H1 (cell line): ENCODE results near the gene C22orf39. TPM values are rescaled to one million over a fixed set of nuclear protein-coding genes. Genes with fewer than 3 reads are reported as not detected.

ENCODE experiments used
- CTCF ChIA-PET: fragments of 300-600 bp; sonication (Branson Sonifier 250); formaldehyde crosslinking; loops from one replicate; lab custom pipeline; 2021; ENCODE audit not compliant: partially characterized antibody; lab: Charles Lee
- POLR2A ChIA-PET: fragments of 300-600 bp; sonication (Branson Sonifier 250); formaldehyde crosslinking; loops from one replicate; lab custom pipeline; 2021; ENCODE audit warnings: inconsistent platforms; ENCODE audit not compliant: partially characterized antibody; lab: Charles Lee
- DNase-seq, 2 experiments: peaks; one replicate each; pipeline versions ENCODE4 v3.0.0 to v3.0.0-alpha.2; 2010 to 2022; ENCODE audit warnings: low spot score in 2 of 2, low read depth in 1 of 2, mixed read lengths in 1 of 2
- FAIRE-seq: peaks from 2 replicates; lab custom pipeline; 2011; peaks lifted over from hg19 to GRCh38; lab: Jason Lieb, UNC
- H2AFZ ChIP-seq: 2 replicates; pipeline ENCODE4 v1.8.1; 2012; ENCODE audit warnings: low read length, inconsistent platforms
- H2AK5ac ChIP-seq: 2 replicates; pipeline ENCODE4 v1.6.1; 2013; ENCODE audit warnings: low read depth, low read length
- H2BK120ac ChIP-seq: replicated peaks from 2 replicates; pipeline ENCODE3; 2013; ENCODE audit warnings: low read depth, low read length, inconsistent platforms
- H2BK12ac ChIP-seq: 2 replicates; pipeline ENCODE4 v1.6.1; 2013; ENCODE audit warnings: low read depth, low read length
- H2BK15ac ChIP-seq: 2 replicates; pipeline ENCODE4 v1.6.1; 2013; ENCODE audit warnings: low read length
- H2BK20ac ChIP-seq: 2 replicates; pipeline ENCODE4 v1.6.1; 2013; ENCODE audit warnings: low read length
- H2BK5ac ChIP-seq: 2 replicates; pipeline ENCODE4 v1.6.1; 2013; ENCODE audit warnings: low read depth, low read length
- H3K14ac ChIP-seq: 2 replicates; pipeline ENCODE4 v1.6.1; 2013; ENCODE audit warnings: inconsistent platforms; ENCODE audit not compliant: insufficient read length
- H3K18ac ChIP-seq: 2 replicates; pipeline ENCODE4 v1.6.1; 2013; ENCODE audit warnings: low read length; ENCODE audit errors: extremely low read depth
- H3K23ac ChIP-seq: 2 replicates; pipeline ENCODE4 v1.6.1; 2013; ENCODE audit warnings: inconsistent platforms; ENCODE audit not compliant: insufficient read length
- H3K23me2 ChIP-seq: 2 replicates; pipeline ENCODE4 v1.6.1; 2013; ENCODE audit warnings: low read depth, low read length
- H3K27ac ChIP-seq: 2 replicates; pipeline ENCODE4 v1.6.1; 2011; ENCODE audit warnings: low read depth, low read length, inconsistent platforms
- H3K27me3 ChIP-seq, 4 experiments: replicated peaks in 1 of 4; 1 replicate in 1 of 4; 2 replicates in 3 of 4; pipeline versions ENCODE4 v1.6.1 to v1.8.1; 2011 to 2013; ENCODE audit warnings: low read length in 3 of 4, mild to moderate bottlenecking in 3 of 4, inconsistent platforms in 2 of 4, mixed read lengths in 2 of 4, moderate library complexity in 1 of 4; ENCODE audit not compliant: control insufficient read depth in 3 of 4, insufficient read depth in 3 of 4; ENCODE audit errors: extremely low read depth in 1 of 4
- H3K36me3 ChIP-seq, 4 experiments: 2 replicates each; pipeline versions ENCODE4 v1.6.1 to v1.8.1; 2011 to 2013; ENCODE audit warnings: mild to moderate bottlenecking in 4 of 4, low read length in 3 of 4, moderate library complexity in 2 of 4, control low read depth in 1 of 4, inconsistent platforms in 1 of 4; ENCODE audit not compliant: insufficient read depth in 4 of 4, control insufficient read depth in 2 of 4
- H3K4ac ChIP-seq: replicated peaks from 2 replicates; pipeline ENCODE3; 2013; ENCODE audit warnings: low read length, low read depth, mixed read lengths, inconsistent platforms; ENCODE audit not compliant: insufficient read length
- H3K4me1 ChIP-seq, 4 experiments: replicated peaks in 1 of 4; 1 replicate in 1 of 4; 2 replicates in 3 of 4; pipeline versions ENCODE4 v1.6.1 to v1.8.1; 2011 to 2013; ENCODE audit warnings: low read length in 3 of 4, inconsistent platforms in 2 of 4, mixed read lengths in 1 of 4; ENCODE audit not compliant: insufficient read depth in 4 of 4, control insufficient read depth in 3 of 4
- H3K4me2 ChIP-seq, 2 experiments: 2 replicates each; pipeline versions ENCODE4 v1.6.1 to v1.8.1; 2011 to 2013; ENCODE audit warnings: low read depth in 2 of 2, low read length in 2 of 2, control low read depth in 1 of 2, inconsistent platforms in 1 of 2, mild to moderate bottlenecking in 1 of 2; ENCODE audit not compliant: insufficient read depth in 1 of 2
- H3K4me3 ChIP-seq, 4 experiments: fragments of 200-600, 300-600 bp in 1 of 4; sonication (generic), shearing (Covaris generic), sonication (Bioruptor Twin) in 1 of 4; 2 replicates each; pipeline versions ENCODE4 v1.5.1 to v1.8.1; 2011 to 2016; ENCODE audit warnings: low read length in 4 of 4, low read depth in 3 of 4, control low read depth in 2 of 4, inconsistent platforms in 2 of 4, mild to moderate bottlenecking in 2 of 4, mixed read lengths in 1 of 4, moderate library complexity in 1 of 4; ENCODE audit not compliant: insufficient read depth in 2 of 4; ENCODE audit errors: extremely low read depth in 1 of 4
- H3K56ac ChIP-seq: replicated peaks from 2 replicates; pipeline ENCODE3; 2013; ENCODE audit warnings: low read depth, mild to moderate bottlenecking, mixed read lengths, low read length, inconsistent platforms; ENCODE audit not compliant: insufficient read length
- H3K79me1 ChIP-seq: 2 replicates; pipeline ENCODE4 v1.6.1; 2013; ENCODE audit warnings: low read depth, low read length, control low read depth
- H3K79me2 ChIP-seq, 2 experiments: 2 replicates each; pipeline versions ENCODE4 v1.6.1 to v1.8.1; 2012 to 2013; ENCODE audit warnings: low read length in 2 of 2, mild to moderate bottlenecking in 2 of 2, inconsistent platforms in 1 of 2; ENCODE audit not compliant: insufficient read depth in 2 of 2, control insufficient read depth in 1 of 2
- H3K9ac ChIP-seq, 4 experiments: replicated peaks in 1 of 4; 1 replicate in 1 of 4; 2 replicates in 3 of 4; pipeline versions ENCODE4 v1.6.1 to v1.8.1; 2011 to 2013; ENCODE audit warnings: low read depth in 3 of 4, low read length in 3 of 4, control low read depth in 2 of 4, mild to moderate bottlenecking in 2 of 4, moderate library complexity in 2 of 4, inconsistent platforms in 1 of 4; ENCODE audit errors: extremely low read depth in 1 of 4
- H3K9me3 ChIP-seq, 2 experiments: 2 replicates each; pipeline versions ENCODE4 v1.6.1 to v1.8.1; 2012 to 2013; ENCODE audit warnings: mild to moderate bottlenecking in 2 of 2, moderate library complexity in 2 of 2, control low read depth in 1 of 2, inconsistent platforms in 1 of 2, low read depth in 1 of 2, low read length in 1 of 2, mixed read lengths in 1 of 2; ENCODE audit not compliant: insufficient read depth in 2 of 2
- H4K20me1 ChIP-seq, 2 experiments: replicated peaks in 1 of 2; 2 replicates each; pipeline versions ENCODE3 to v1.8.1; 2011 to 2013; ENCODE audit warnings: inconsistent platforms in 2 of 2, low read length in 2 of 2, mild to moderate bottlenecking in 1 of 2; ENCODE audit not compliant: insufficient read depth in 2 of 2, control insufficient read depth in 1 of 2
- H4K5ac ChIP-seq: 2 replicates; pipeline ENCODE4 v1.6.1; 2013; ENCODE audit warnings: low read length, low read depth, mixed read lengths, inconsistent platforms; ENCODE audit not compliant: insufficient read length
- H4K8ac ChIP-seq: 2 replicates; pipeline ENCODE4 v1.8.0; 2013; ENCODE audit warnings: mild to moderate bottlenecking, moderate library complexity, low read length, inconsistent platforms; ENCODE audit not compliant: insufficient read depth; ENCODE audit errors: extremely low read depth
- H4K91ac ChIP-seq: replicated peaks from 2 replicates; pipeline ENCODE3; 2013; ENCODE audit warnings: low read length, mixed read lengths, inconsistent platforms; ENCODE audit not compliant: insufficient read length
- BACH1 ChIP-seq: IDR thresholded peaks from 2 replicates; pipeline ENCODE4 v1.6.1; 2012; ENCODE audit warnings: low read length, improper control_type of control experiment
- E2F6 ChIP-seq: IDR thresholded peaks from 2 replicates; pipeline ENCODE4 v1.6.1; 2012; ENCODE audit warnings: inconsistent platforms
- GABPA ChIP-seq: IDR thresholded peaks from 2 replicates; pipeline ENCODE4 v1.6.1; 2011; ENCODE audit warnings: mild to moderate bottlenecking, low read length, moderate library complexity, borderline replicate concordance; ENCODE audit not compliant: insufficient read depth
- GTF2F1 ChIP-seq: IDR thresholded peaks from 2 replicates; pipeline ENCODE4 v1.6.1; 2012; ENCODE audit warnings: low read depth, low read length, improper control_type of control experiment, borderline replicate concordance
- HDAC2 ChIP-seq, 2 experiments: fragments of 300-600 bp in 1 of 2; sonication (generic) in 1 of 2; IDR thresholded peaks; 2 replicates each; pipeline ENCODE4 v1.6.1; 2011 to 2012; ENCODE audit warnings: low read depth in 2 of 2, low read length in 2 of 2, mild to moderate bottlenecking in 2 of 2, moderate library complexity in 2 of 2, borderline replicate concordance in 1 of 2, inconsistent platforms in 1 of 2
- KDM4A ChIP-seq: IDR thresholded peaks from one replicate; pipeline ENCODE4 v1.7.1; 2012; ENCODE audit warnings: low read depth, mild to moderate bottlenecking, moderate library complexity, low read length, inconsistent platforms; ENCODE audit not compliant: severe bottlenecking
- POLR2AphosphoS5 ChIP-seq: IDR thresholded peaks from 2 replicates; pipeline ENCODE4 v1.6.1; 2011; ENCODE audit warnings: low read depth, low read length
- RBBP5 ChIP-seq: IDR thresholded peaks from 2 replicates; pipeline ENCODE4 v1.7.1; 2012; ENCODE audit warnings: low read depth, mild to moderate bottlenecking, inconsistent platforms, low read length, moderate library complexity, borderline replicate concordance
- RFX5 ChIP-seq: IDR thresholded peaks from 2 replicates; pipeline ENCODE4 v1.6.1; 2011; ENCODE audit warnings: low read depth, low read length, improper control_type of control experiment, borderline replicate concordance
- SIX5 ChIP-seq: IDR thresholded peaks from 2 replicates; pipeline ENCODE4 v1.6.1; 2011; ENCODE audit warnings: mild to moderate bottlenecking, low read depth, low read length
- TEAD4 ChIP-seq: IDR thresholded peaks from 2 replicates; pipeline ENCODE4 v1.6.1; 2012; ENCODE audit warnings: low read depth, low read length, inconsistent platforms, mixed read lengths
- WGBS, 2 experiments: shearing (Covaris generic) in 1 of 2; methylation state at CpG; one replicate each; pipeline versions ENCODE4 v1.1.6 to v1.1.7; 2013 to 2015; ENCODE audit warnings: low lambda C conversion rate in 2 of 2, mixed read lengths in 2 of 2, inconsistent platforms in 1 of 2, low coverage in 1 of 2, missing lambda C conversion rate in 1 of 2; ENCODE audit not compliant: insufficient replicate concordance in 2 of 2, insufficient coverage in 1 of 2, insufficient read length in 1 of 2; ENCODE audit errors: extremely low coverage in 1 of 2, missing lambda C conversion rate in 1 of 2; 5-methylcytosine and 5-hydroxymethylcytosine counted together
- polyA plus RNA-seq, 7 experiments: library from polyadenylated mRNA; depleted of rRNA in 3 of 7; stranded (reverse) in 5 of 7; unstranded in 2 of 7; fragments of >200 nt in 5 of 7; fragments of 200-250 nt in 2 of 7; gene quantifications; 1 replicate in 5 of 7; 2 replicates in 1 of 7; 4 replicates in 1 of 7; pipeline versions ENCODE4 v1.2.1 to v1.2.3, GENCODE V29; 2011 to 2013; ENCODE audit warnings: missing spikeins in 2 of 7, mixed read lengths in 2 of 7
- total RNA-seq: library from RNA; stranded (reverse); fragmentation: NEBNext Ultra II Directional; extraction: Animal tissue kit (Norgen Biotek cat#: 25700); gene quantifications from 2 replicates; pipeline ENCODE4 v1.2.1, GENCODE V29; 2021

C22orf39 gene
- total and polyA plus RNA-seq, 2 of the 8 experiments (the other 6 are each of a cell fraction or from before 2014, with no cell fraction given), result 22.7 to 27.7 TPM

- no peak overlapping the region for H2AFZ ChIP-seq
- H3K56ac ChIP-seq, result no peak overlapping the region
- no peak overlapping the region for H3K4ac ChIP-seq
- H4K20me1 ChIP-seq, result peaks cover 2 to 9% of the 10 kb centered on the region in 2 experiments
- FAIRE-seq (no peak), DNase-seq (no peak)
- H3K14ac ChIP-seq, result no peak overlapping the region
- POLR2A ChIA-PET, result interaction anchor here (1.2 to 2.5 kb wide), 6 partner anchors 9 to 61 kb away, joined by 3 to 9 read pairs (median 4); no protein-coding TSS in a partner anchor
- H3K36me3 ChIP-seq, result peaks cover 22 to 66% (median 48%) of the 10 kb centered on the region in 4 experiments
- no peak overlapping the region for H2AK5ac ChIP-seq
- no peak overlapping the region for H2BK5ac ChIP-seq
- no peak overlapping the region for H3K4me2 ChIP-seq
- no peak overlapping the region for H4K8ac ChIP-seq
- no peak overlapping the region for H2BK120ac ChIP-seq
- H3K23me2 ChIP-seq, result no peaks in the 10 kb centered on the region
- no peak overlapping the region for H3K27ac ChIP-seq
- no peaks in the 10 kb centered on the region for H3K79me1 ChIP-seq
- H4K91ac ChIP-seq, result no peak overlapping the region
- H3K18ac ChIP-seq, result no peak overlapping the region
- H3K9me3 ChIP-seq, result no peaks in the 10 kb centered on the region
- H2BK15ac ChIP-seq, result no peak overlapping the region
- H2BK12ac ChIP-seq, result no peak overlapping the region
- H3K4me3 ChIP-seq, result no peak overlapping the region
- no peak overlapping the region for H4K5ac ChIP-seq
- no peaks in the 10 kb centered on the region for H3K4me1 ChIP-seq
- no peak overlapping the region for H3K9ac ChIP-seq
- no peak overlapping the region for H2BK20ac ChIP-seq
- CTCF ChIA-PET, result interaction anchor here (1.7 kb wide), 1 partner anchor 215 kb away, joined by 4 read pairs; no protein-coding TSS in a partner anchor
- TF ChIP-seq SIX5, result no peak
- TF ChIP-seq GTF2F1, result no peak
- no peak for TF ChIP-seq GABPA
- no peak for TF ChIP-seq E2F6
- no peak for TF ChIP-seq POLR2AphosphoS5
- TF ChIP-seq HDAC2 (IDR thresholded peaks at IDR 0.05; ENCODE audit: borderline replicate concordance in 1 of 2, low read depth in 2 of 2, low read length in 2 of 2), result no peak
- TF ChIP-seq BACH1, result no peak
- no peak for TF ChIP-seq KDM4A
- no peak for TF ChIP-seq TEAD4
- no peak for TF ChIP-seq RBBP5
- TF ChIP-seq RFX5, result no peak
- TF ChIP-seq, all 59 proteins: peak for 0
- 84% methylated on average over 4 of the region's 4 CpGs; no CpG with 5 or more reads in 1 of the 2 experiments for WGBS, 2 experiments
- no peaks in the 10 kb centered on the region for H3K27me3 ChIP-seq
- H3K23ac ChIP-seq, result no peak overlapping the region
- H3K79me2 ChIP-seq, result no peaks in the 10 kb centered on the region
Observed at GRCh38 chr22:19395276-19395675, 52.2 kb downstream of the C22orf39 start.
